ENCODE results near the gene SAMD4B. TPM values are rescaled to one million over a fixed set of nuclear protein-coding genes. Genes with fewer than 3 reads are reported as not detected.

Gene SAMD4B
- total and polyA plus RNA-seq, 2 of the 8 experiments (the other 6 are each of a cell fraction or from before 2014, with no cell fraction given), result 137 to 158 TPM

DNA sequence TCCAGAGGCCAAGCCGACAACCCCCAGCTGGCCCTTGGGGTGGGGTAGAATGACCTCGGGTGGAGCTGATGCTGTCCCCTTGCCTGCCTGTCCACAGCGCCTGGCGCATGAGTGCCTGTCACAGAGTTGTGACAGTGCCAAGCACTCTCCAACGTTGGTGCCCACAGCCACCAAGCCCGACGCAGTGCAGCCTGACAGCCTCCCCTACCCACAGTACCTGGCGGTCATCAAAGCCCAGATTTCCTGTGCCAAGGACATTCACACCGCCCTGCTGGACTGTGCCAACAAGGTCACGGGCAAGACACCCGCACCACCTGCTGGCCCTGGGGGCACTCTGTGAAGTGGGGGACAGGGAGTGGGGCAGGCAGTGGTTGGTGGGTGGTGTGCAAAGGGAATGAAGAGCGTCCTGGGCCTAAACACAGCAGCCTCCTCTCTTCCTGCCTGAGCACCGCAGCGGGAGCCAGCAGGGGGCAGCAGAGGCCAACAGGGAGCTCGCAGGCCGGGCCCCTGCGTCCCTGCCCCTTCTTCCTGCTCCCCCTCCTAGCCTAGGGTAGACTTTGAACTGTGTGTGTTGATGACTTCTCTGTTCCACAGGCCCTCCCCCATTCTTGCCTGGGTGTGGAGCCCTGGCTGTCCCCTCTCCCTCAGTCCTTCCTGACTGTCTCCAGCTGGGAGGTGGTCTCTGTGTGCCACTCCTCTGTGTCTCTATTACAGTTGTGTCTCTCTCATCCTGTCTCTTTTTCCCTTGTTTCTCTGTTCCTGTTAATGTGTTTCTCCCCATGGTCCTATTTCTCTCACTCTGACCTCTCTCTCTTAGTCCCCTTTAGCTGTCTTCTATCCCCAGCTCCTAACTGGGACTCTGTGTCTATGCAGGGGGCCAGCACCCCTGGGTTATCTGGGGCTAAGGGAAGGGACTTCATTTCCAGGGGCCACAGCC, 55.4 kb downstream of the SAMD4B start:
- Histone ChIP-seq H3K9ac (replicated peaks in 1 of 4; ENCODE audit: extremely low read depth in 1 of 4, low read depth in 3 of 4, low read length in 3 of 4) (peak overlapping the region in 2 of 4 experiments; percentile 4 to 12; a peak in 1 of 7 replicates), H3K14ac (ENCODE audit: insufficient read length) (no peak overlapping the region), H3K79me1 (ENCODE audit: low read depth, low read length) (no peaks in the 10 kb centered on the region), H3K4me3 (ENCODE audit: extremely low read depth in 1 of 4, insufficient read depth in 2 of 4, low read depth in 3 of 4, low read length in 4 of 4) (no peak overlapping the region), H4K8ac (ENCODE audit: extremely low read depth, insufficient read depth, low read length) (no peak overlapping the region), H3K4ac (replicated peaks; ENCODE audit: insufficient read length, low read depth, low read length) (no peak overlapping the region), H3K9me3 (ENCODE audit: insufficient read depth in 2 of 2, low read depth in 1 of 2, low read length in 1 of 2) (no peaks in the 10 kb centered on the region), H3K23me2 (ENCODE audit: low read depth, low read length) (peaks cover 5% of the 10 kb centered on the region; the same call in 1 of the 2 replicates), H4K5ac (ENCODE audit: insufficient read length, low read depth, low read length) (no peak overlapping the region), H2BK15ac (ENCODE audit: low read length) (peak overlapping the region; percentile 72; the same call in 1 of the 2 replicates), H2AFZ (ENCODE audit: low read length) (no peak overlapping the region), H3K79me2 (ENCODE audit: control insufficient read depth in 1 of 2, insufficient read depth in 2 of 2, low read length in 2 of 2) (peaks cover 0 to 2% of the 10 kb centered on the region in 2 experiments; a peak in 1 of 4 replicates), H3K18ac (ENCODE audit: extremely low read depth, low read length) (no peak overlapping the region; the same call in 1 of the 2 replicates), H2BK120ac (replicated peaks; ENCODE audit: low read depth, low read length) (no peak overlapping the region), H2BK20ac (ENCODE audit: low read length) (no peak overlapping the region), H3K27me3 (replicated peaks in 1 of 4; ENCODE audit: control insufficient read depth in 3 of 4, extremely low read depth in 1 of 4, insufficient read depth in 3 of 4, low read length in 3 of 4) (no peaks in the 10 kb centered on the region), H3K23ac (ENCODE audit: insufficient read length) (no peak overlapping the region), H4K20me1 (replicated peaks in 1 of 2; ENCODE audit: control insufficient read depth in 1 of 2, insufficient read depth in 2 of 2, low read length in 2 of 2) (peaks cover 2 to 7% of the 10 kb centered on the region in 2 experiments), H3K4me2 (ENCODE audit: insufficient read depth in 1 of 2, low read depth in 2 of 2, low read length in 2 of 2) (no peak overlapping the region), H3K4me1 (replicated peaks in 1 of 4; ENCODE audit: control insufficient read depth in 3 of 4, insufficient read depth in 4 of 4, low read length in 3 of 4) (peaks cover 6 to 21% (median 13%) of the 10 kb centered on the region in 4 experiments), H3K56ac (replicated peaks; ENCODE audit: insufficient read length, low read depth, low read length) (no peak overlapping the region), H2BK12ac (ENCODE audit: low read depth, low read length) (peak overlapping the region; percentile 87; the same call in 1 of the 2 replicates), H2BK5ac (ENCODE audit: low read depth, low read length) (peak overlapping the region; percentile 2; the same call in 1 of the 2 replicates), H3K27ac (ENCODE audit: low read depth, low read length) (no peak overlapping the region), H4K91ac (replicated peaks; ENCODE audit: insufficient read length, low read length) (no peak overlapping the region), H3K36me3 (ENCODE audit: control insufficient read depth in 2 of 4, insufficient read depth in 4 of 4, low read length in 3 of 4) (peaks cover 0 to 7% (median 3%) of the 10 kb centered on the region in 4 experiments; a peak in 3 of 8 replicates), H2AK5ac (ENCODE audit: low read depth, low read length) (no peak overlapping the region)
- ChIA-PET POLR2A (ENCODE audit: partially characterized antibody) (interaction anchor here (0.5 to 14.3 kb wide), 19 partner anchors 7 to 402 kb away, joined by 3 to 234 read pairs (median 4); partner anchors contain the start of genes DLL3, EID2B, PLEKHG2 and RPS16), CTCF (ENCODE audit: partially characterized antibody) (interaction anchor here (0.6 to 9.5 kb wide), 26 partner anchors 8 to 844 kb away, joined by 3 to 128 read pairs (median 4); partner anchors contain the start of genes EID2B, PLEKHG2 and ZFP36)
- 49% methylated on average over 17 of the region's 17 CpGs; no CpG with 5 or more reads in 1 of the 2 experiments for WGBS, 2 experiments (ENCODE audit: extremely low coverage in 1 of 2, insufficient coverage in 1 of 2, insufficient read length in 1 of 2, insufficient replicate concordance in 2 of 2, low coverage in 1 of 2, low lambda C conversion rate in 2 of 2, missing lambda C conversion rate in 1 of 2)
- FAIRE-seq (no peak), DNase-seq (ENCODE audit: low read depth in 1 of 2, low spot score in 2 of 2) (peak in 1 of 2 experiments; percentile 95)
- TF ChIP-seq RAD21 (IDR thresholded peaks at IDR 0.05 in 1 of 2, conservative IDR thresholded peaks at IDR 0.05 in 1 of 2; ENCODE audit: low read depth in 2 of 2, low read length in 2 of 2) (peak; percentile 92 to 96), SP2 (IDR thresholded peaks at IDR 0.05; ENCODE audit: low read length) (no peak), CREB1 (IDR thresholded peaks at IDR 0.05) (peak; percentile 51; the same call in 1 of the 2 replicates), TBP (IDR thresholded peaks at IDR 0.05; ENCODE audit: low read depth, low read length) (0 out of 2 replicates have a peak, but pooled peaks have one; percentile 11), FOSL1 (IDR thresholded peaks at IDR 0.05; ENCODE audit: insufficient read depth, low read depth, low read length) (no peak), BRCA1 (IDR thresholded peaks at IDR 0.05; ENCODE audit: low read depth, low read length) (no peak), SIN3A (conservative IDR thresholded peaks at IDR 0.05 in 1 of 2, IDR thresholded peaks at IDR 0.05 in 1 of 2; ENCODE audit: low read depth in 1 of 2, low read length in 2 of 2) (peak in 1 of 2 experiments; percentile 88; a peak in 2 of 4 replicates)
- TF ChIP-seq, protein P1, sequence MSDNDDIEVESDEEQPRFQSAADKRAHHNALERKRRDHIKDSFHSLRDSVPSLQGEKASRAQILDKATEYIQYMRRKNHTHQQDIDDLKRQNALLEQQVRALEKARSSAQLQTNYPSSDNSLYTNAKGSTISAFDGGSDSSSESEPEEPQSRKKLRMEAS (IDR thresholded peaks at IDR 0.05), result 0 out of 2 replicates have a peak, but pooled peaks have one; percentile 33

Data from H1 (cell line).